Limb (tissue), 2 donors: ENCODE measurements around the gene CABP4.

Experiments
- DNase-seq, 2 donors: peaks; one replicate each; pipeline ENCODE4 v3.0.0-alpha.2; 2016; ENCODE audit errors: extremely low spot score in 2 of 2

Gene CABP4

DNA sequence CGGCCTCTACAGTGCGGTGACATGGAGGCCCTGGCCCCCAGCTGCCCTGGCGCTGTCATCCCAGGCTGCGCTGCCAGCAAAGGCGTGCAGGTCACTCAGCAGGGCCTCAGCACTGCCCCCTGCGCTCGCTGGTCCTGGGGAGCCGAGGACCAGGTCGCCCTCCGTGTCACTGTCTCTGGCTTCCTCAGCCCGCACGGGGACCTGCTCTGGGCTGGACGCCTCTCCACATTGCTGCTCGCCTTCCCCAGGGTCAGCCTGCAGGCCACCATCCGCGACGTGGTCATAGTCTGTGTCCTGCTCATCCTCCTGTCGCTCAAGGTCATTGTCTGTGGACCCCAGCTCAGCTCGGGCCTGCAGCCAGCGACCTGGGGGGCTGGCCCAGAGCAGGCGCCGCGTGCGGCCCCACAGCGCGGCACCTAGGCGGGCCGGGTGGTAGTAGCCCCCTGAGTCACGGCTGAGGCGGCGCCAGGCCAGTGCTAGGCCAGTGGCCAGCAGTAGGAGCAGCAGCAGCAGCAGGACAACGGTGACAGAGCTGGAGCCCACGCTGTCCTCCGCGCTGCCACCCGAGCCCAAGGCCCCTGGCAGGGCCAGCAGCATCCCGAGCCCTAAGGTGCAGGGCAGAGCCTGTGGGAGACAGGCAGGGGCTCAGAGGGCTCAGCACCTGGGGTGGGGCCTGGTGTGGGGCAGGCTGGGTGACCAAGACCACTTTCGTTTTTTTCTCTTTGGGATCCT is 19.3 kb upstream of the CABP4 start:
- DNase-seq, result no peak

DNA sequence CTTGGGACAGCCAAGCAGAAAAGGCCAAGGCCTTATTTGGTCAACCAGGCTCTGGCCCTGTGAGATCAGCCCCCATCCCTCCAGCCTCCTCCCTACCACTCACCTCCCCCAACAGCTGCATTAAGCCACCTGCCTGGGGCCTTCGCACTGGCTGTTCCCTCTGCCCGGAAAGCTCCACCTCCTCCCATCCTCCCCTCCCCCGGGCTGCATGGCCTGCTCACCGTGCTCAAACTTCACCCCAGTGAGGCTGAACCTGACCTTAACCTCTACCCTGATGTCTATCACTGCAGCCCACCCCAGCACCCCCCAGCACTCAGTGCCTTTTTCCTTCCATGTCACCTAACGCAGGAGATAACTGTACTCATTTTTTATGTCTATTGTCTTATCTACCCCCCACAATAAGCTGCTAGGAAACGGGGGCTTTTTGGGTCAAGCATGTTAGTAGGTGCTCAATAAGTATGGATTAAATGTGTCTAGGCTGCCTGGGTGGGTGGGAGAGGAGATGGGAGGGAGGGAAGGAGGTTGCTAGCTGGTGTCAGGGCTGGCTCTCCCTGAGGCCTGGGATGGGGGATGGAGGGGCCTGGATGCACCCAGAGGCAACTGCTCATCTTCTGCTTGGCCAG is 18.6 kb upstream of the CABP4 start:
- DNase-seq, result no peak

GRCh38 chr11:67437082-67437808 is 17.9 kb upstream of the CABP4 start, which contains the start of gene PTPRCAP:
PTPRCAP (minus strand) TSS chr11:67437682; CDS start chr11:67437619, 63 bp downstream.
- peak in 1 of 2 donors; percentile 51 for DNase-seq

- DNase-seq, result no peak
Observed at GRCh38 chr11:67437809-67438157, 17.4 kb upstream of the CABP4 start.

- no peak for DNase-seq
Observed at GRCh38 chr11:67438158-67438902, 16.8 kb upstream of the CABP4 start.

GRCh38 chr11:67439321-67440228 is 15.6 kb upstream of the CABP4 start:
- peak in 1 of 2 donors; percentile 34 for DNase-seq

GRCh38 chr11:67440229-67441097 is 14.7 kb upstream of the CABP4 start:
- no peak for DNase-seq

GRCh38 chr11:67441098-67441563 is 14.0 kb upstream of the CABP4 start:
- no peak for DNase-seq

GRCh38 chr11:67441731-67442351 is 13.3 kb upstream of the CABP4 start:
- DNase-seq, result no peak

DNA sequence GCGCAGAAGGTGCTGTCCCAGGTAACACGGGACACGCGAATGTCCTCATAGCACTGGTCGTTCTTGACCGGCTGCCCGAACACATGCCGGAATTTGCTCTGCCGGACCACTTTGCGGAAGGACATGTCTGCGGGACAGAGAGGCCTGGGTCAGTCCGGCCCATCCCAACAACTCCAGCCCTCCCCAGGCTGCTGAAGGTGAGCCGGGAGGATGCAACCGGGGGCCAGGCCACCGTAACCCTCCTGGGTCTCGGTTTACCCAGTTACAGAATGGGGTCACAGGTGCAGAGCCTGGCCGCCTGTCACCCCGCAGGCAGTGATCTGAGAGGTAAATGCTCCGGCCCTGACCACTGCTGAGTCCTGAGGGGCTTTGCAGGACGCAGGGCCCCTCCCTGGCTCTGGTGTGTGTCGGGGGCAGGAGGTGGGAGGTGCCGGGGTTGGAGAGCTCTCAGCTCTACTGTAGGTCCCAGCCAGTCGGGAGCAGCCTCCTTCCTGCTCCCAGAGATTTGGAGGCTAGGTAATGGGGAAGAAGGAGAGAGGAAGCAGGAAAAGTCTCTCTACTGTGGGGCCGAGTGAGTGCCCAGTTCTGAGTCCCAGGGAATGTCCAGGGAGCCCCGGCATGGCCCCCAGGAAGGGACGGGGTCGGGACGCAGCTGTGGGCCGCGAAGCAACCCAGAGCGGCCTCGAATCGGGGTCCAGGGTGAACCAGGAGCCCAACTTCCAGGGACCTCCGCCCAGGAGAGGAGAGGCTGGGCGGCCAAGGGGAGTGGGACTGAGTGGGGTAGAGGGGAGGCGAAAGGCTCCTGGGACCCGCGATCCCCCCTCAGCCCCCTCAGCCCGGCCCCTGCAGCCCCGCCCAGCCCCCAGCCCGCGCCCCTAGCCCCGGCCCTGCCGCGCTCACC is 12.4 kb upstream of the CABP4 start:
- peak in 1 of 2 donors; percentile 33 for DNase-seq

DNA sequence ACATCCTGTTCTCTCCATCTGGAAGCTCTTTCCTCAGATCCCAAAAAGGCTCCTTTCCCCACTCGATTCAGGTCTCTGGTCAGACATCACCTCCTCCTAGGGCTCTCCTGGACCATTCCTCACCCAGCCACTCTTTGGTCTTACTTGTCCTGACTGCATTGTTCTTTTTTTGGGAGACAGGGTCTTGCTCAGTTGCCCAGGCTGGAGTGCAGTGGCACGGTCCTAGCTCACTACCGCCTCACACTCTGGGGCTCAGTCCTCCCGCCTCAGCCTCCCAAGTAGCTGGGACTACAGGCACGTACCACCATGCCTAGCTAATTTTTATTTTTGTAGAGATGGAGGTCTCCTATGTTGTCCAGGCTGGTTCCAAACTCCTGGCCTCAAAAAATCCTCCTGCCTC is 9.6 kb upstream of the CABP4 start:
- no peak for DNase-seq

GRCh38 chr11:67448220-67448609 is 6.9 kb upstream of the CABP4 start:
- no peak for DNase-seq

DNA sequence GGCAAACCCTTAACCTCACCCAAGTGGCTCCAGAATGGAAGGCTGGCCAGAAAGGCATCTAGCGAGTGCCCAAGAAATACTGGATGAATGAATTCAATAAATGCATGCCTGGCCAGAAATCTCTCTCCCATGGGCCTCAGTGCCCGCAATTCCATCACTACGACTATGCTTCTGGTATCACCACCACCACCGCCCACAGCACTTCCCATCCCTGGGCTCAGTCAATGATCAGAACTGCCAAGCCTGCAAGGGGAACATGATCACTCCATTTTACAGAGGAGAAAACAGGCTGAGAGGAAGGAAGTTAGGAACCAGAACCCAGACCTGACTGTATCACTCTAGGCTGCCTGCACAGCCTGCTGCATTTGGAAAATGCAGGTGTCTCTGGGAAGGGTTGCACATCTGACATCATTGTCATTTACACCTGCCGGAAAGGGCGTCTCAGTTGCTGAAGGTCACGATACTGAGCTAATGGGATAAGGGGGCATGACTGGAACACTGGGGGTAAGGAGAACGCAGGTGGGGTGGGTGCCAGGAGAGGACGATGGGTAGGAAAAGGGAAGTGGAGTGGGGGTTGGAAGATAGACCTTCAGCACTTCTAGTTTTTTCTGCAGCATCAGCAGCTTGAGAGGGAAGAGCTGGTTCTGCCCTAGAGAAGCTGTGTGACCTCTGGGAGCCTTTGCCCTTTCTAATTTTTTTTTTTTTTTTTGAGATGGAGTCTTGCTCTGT is 5.9 kb upstream of the CABP4 start:
- no peak for DNase-seq

DNA sequence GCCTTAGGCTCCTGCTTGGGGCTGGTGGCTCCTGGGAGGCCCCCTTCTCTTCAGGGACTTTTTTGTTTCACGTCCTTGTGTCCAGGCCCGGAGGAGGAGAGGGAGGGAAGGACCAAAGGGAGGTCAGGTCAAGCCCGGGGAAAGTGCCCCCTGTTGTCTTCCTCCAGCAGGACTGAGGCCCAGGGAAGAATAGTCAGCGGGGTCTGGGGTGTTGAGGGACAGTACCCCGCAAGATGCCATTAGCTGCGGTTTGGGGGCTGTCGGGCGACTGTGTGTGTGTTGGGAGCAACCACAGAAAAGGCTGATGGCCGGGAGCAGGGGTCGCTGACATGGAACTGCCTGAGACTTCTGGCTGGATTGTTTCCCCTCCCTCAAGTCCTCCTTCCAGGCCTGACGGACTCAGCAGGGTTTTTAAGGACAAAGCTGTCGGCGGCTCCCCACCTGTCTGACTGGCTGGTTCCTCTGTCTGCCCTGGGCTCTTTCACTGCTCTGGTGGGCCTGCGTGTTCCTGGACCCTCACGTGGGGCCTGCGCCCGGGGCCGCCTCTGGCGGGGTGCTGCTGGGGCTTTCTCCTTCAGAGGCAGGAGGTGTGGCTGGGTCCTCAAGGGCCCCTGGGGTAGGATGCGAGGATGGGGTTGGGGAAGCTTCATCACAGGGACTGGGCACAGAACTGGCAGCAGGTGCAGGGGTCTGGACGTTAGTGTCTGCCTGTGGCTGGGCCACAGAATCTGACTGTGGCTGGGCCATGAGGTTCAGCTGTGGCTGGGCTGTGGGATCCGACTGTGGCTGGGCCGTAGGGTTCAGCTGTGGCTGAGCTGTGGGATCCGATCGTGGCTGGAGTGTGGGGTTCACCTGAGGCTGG is 4.1 kb upstream of the CABP4 start:
- DNase-seq, result no peak

DNA sequence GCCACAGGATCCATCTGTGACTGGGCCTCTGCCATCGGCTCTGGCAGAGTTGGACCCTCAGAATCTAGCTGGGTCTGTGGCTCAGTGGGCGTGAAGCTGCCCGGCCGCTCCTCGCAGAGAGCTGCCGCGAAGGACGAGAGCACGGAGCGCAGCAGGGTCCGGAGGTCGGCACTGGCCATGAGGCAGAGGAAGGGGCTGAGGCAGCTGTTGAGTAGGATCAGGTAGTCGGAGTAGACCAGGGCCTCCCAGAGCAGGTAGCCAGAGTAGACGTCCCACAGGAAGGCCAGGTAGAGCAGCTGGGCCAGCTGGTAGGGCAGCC is 3.5 kb upstream of the CABP4 start:
- DNase-seq, result no peak

GRCh38 chr11:67452141-67452952 is 2.8 kb upstream of the CABP4 start, which contains the start of gene GPR152:
GPR152 (minus strand) TSS chr11:67452729; CDS start chr11:67452724, 5 bp downstream.
- no peak for DNase-seq
